Astrocyte (in vitro differentiated cells and primary cell): ENCODE results near the gene SLC8B1. TPM values are rescaled to one million over a fixed set of nuclear protein-coding genes. Genes with fewer than 3 reads are reported as not detected.

Experiments used
- DNase-seq: peaks from one replicate; pipeline ENCODE4 v3.0.0-alpha.2; 2010; ENCODE audit warnings: low read depth
- FAIRE-seq: peaks from 2 replicates; lab custom pipeline; 2011; peaks lifted over from hg19 to GRCh38; lab: Jason Lieb, UNC
- H2AFZ ChIP-seq: 2 replicates; pipeline ENCODE4 v1.6.0; 2012; ENCODE audit warnings: low read depth, low read length, inconsistent platforms
- H3K27ac ChIP-seq: 2 replicates; pipeline ENCODE4 v1.5.1; 2011; ENCODE audit warnings: low read depth, low read length, inconsistent platforms
- H3K27me3 ChIP-seq: 2 replicates; pipeline ENCODE4 v1.6.0; 2011; ENCODE audit warnings: low read length, inconsistent platforms; ENCODE audit not compliant: insufficient read depth
- H3K36me3 ChIP-seq: 2 replicates; pipeline ENCODE4 v1.5.1; 2011; ENCODE audit warnings: low read length, inconsistent platforms; ENCODE audit not compliant: insufficient read depth
- H3K4me1 ChIP-seq: 2 replicates; pipeline ENCODE4 v1.5.1; 2011; ENCODE audit warnings: low read length, inconsistent platforms; ENCODE audit not compliant: insufficient read depth
- H3K4me2 ChIP-seq: 2 replicates; pipeline ENCODE4 v1.6.0; 2012; ENCODE audit warnings: low read length, inconsistent platforms
- H3K4me3 ChIP-seq: 2 replicates; pipeline ENCODE4 v1.5.1; 2011; ENCODE audit warnings: low read depth, mild to moderate bottlenecking, low read length, inconsistent platforms; ENCODE audit not compliant: insufficient read depth
- H3K79me2 ChIP-seq: 2 replicates; pipeline ENCODE4 v1.6.0; 2012; ENCODE audit warnings: mild to moderate bottlenecking, low read length, inconsistent platforms; ENCODE audit not compliant: insufficient read depth
- H3K9ac ChIP-seq: 2 replicates; pipeline ENCODE4 v1.6.0; 2012; ENCODE audit warnings: mild to moderate bottlenecking, low read length, inconsistent platforms
- H3K9me3 ChIP-seq: 2 replicates; pipeline ENCODE4 v1.5.1; 2012; ENCODE audit warnings: low read depth, mild to moderate bottlenecking, low read length, inconsistent platforms; ENCODE audit not compliant: insufficient read depth
- H4K20me1 ChIP-seq: 2 replicates; pipeline ENCODE4 v1.6.0; 2012; ENCODE audit warnings: low read length, inconsistent platforms; ENCODE audit not compliant: insufficient read depth
- H3K27ac Mint-ChIP-seq: one replicate; pipeline ENCODE4 v1.8.0; 2021; ENCODE audit warnings: mild to moderate bottlenecking, mixed read lengths; ENCODE audit not compliant: unreplicated experiment
- H3K27me3 Mint-ChIP-seq: one replicate; pipeline ENCODE4 v1.8.0; 2021; ENCODE audit warnings: low read depth, mixed read lengths; ENCODE audit not compliant: unreplicated experiment
- H3K36me3 Mint-ChIP-seq: one replicate; pipeline ENCODE4 v1.8.0; 2021; ENCODE audit warnings: low read depth, mixed read lengths; ENCODE audit not compliant: unreplicated experiment
- H3K4me1 Mint-ChIP-seq: one replicate; pipeline ENCODE4 v1.8.0; 2021; ENCODE audit warnings: low read depth, mixed read lengths; ENCODE audit not compliant: unreplicated experiment
- H3K4me3 Mint-ChIP-seq: one replicate; pipeline ENCODE4 v1.8.0; 2021; ENCODE audit warnings: mild to moderate bottlenecking, moderate library complexity, mixed read lengths; ENCODE audit not compliant: unreplicated experiment
- H3K9me3 Mint-ChIP-seq: one replicate; pipeline ENCODE4 v1.8.0; 2021; ENCODE audit warnings: mild to moderate bottlenecking, mixed read lengths; ENCODE audit not compliant: unreplicated experiment
- CTCF ChIP-seq: IDR thresholded peaks from 2 replicates; pipeline ENCODE4 v1.5.1; 2011; ENCODE audit warnings: low read depth, mild to moderate bottlenecking, inconsistent platforms, low read length, moderate library complexity; ENCODE audit not compliant: insufficient read depth
- EZH2 ChIP-seq: IDR thresholded peaks from 2 replicates; pipeline ENCODE4 v1.6.1; 2012; ENCODE audit warnings: mild to moderate bottlenecking, low read length, inconsistent platforms; ENCODE audit not compliant: insufficient read depth
- total RNA-seq: library from RNA; stranded (reverse); gene quantifications from 2 replicates; pipeline ENCODE4 v1.2.1, GENCODE V29; 2021

Gene SLC8B1
- total RNA-seq, 1 donor from 2014 or later = 8.6 TPM

DNA sequence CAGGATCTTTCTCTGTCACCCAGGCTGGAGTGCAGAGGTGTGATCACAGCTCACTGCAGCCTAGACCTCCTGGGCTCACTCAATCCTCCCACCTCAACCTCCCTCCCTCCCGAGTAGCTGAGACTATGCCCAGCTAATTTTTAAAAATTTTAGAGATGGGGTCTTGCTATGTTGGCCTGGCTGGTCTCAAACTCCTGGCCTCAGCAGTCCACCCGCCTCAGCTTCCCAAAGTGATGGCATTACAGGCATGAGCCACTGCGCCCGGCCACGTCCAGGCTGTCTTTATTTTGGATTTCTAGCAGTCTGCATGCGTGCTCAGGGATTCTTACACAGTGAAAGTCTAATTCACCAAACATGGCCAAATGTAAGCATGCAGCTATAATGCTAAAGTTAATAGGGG is 17.8 kb downstream of the SLC8B1 start:
- H2AFZ ChIP-seq = no peak overlapping the region
- TF ChIP-seq CTCF (no peak), EZH2 (no peak)
- no peak overlapping the region for H3K27ac ChIP-seq
- Mint-ChIP-seq H3K27ac (no peak overlapping the region), H3K4me3 (no peak overlapping the region), H3K4me1 (peaks cover 9% of the 10 kb centered on the region), H3K27me3 (no peaks in the 10 kb centered on the region), H3K36me3 (peaks cover 10% of the 10 kb centered on the region), H3K9me3 (no peaks in the 10 kb centered on the region)
- no peak overlapping the region for H3K4me2 ChIP-seq
- no peak for FAIRE-seq
- DNase-seq = no peak
- H3K9ac ChIP-seq = no peak overlapping the region
- no peaks in the 10 kb centered on the region for H3K9me3 ChIP-seq
- peaks cover 3% of the 10 kb centered on the region for H3K4me1 ChIP-seq
- H3K4me3 ChIP-seq = no peak overlapping the region
- H3K79me2 ChIP-seq = no peaks in the 10 kb centered on the region
- H4K20me1 ChIP-seq = no peaks in the 10 kb centered on the region
- H3K36me3 ChIP-seq = peaks cover 7% of the 10 kb centered on the region
- no peaks in the 10 kb centered on the region for H3K27me3 ChIP-seq

DNA sequence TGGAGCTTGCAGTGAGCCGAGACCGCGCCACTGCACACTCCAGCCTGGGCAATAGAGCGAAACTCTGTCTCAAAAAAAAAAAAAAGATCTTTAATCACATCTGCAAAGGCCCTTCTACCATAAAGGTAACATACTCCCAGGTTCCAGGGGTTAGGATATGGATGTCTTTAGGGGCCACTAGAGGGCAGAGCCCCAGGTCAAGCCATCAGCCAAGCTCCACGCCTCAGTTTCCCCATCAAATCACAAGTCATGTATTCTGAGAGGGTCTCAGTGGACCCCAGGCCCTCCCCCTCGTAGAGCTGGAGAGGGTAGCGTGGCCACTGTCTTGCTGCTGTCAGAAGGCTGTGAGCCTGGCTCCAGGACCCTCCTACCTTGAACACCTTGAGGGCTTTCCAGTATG is 18.8 kb downstream of the SLC8B1 start:
- Histone ChIP-seq H3K4me3 (no peak overlapping the region), H3K79me2 (no peaks in the 10 kb centered on the region), H3K27ac (no peak overlapping the region), H3K27me3 (no peaks in the 10 kb centered on the region), H4K20me1 (no peaks in the 10 kb centered on the region), H3K9ac (no peak overlapping the region), H3K4me2 (no peak overlapping the region), H3K4me1 (peaks cover 3% of the 10 kb centered on the region), H3K36me3 (peaks cover 7% of the 10 kb centered on the region), H3K9me3 (no peaks in the 10 kb centered on the region), H2AFZ (no peak overlapping the region)
- Mint-ChIP-seq H3K4me3 (no peak overlapping the region), H3K36me3 (peaks cover 8% of the 10 kb centered on the region), H3K4me1 (peaks cover 7% of the 10 kb centered on the region), H3K27ac (no peak overlapping the region), H3K9me3 (no peaks in the 10 kb centered on the region), H3K27me3 (no peaks in the 10 kb centered on the region)
- DNase-seq = no peak
- TF ChIP-seq CTCF (no peak), EZH2 (no peak)
- FAIRE-seq = no peak

GRCh38 chr12:113315358-113315757 is 19.6 kb downstream of the SLC8B1 start:
- Histone ChIP-seq H4K20me1 (no peaks in the 10 kb centered on the region), H3K4me3 (no peak overlapping the region), H3K36me3 (peaks cover 7% of the 10 kb centered on the region), H3K9ac (no peak overlapping the region), H3K27me3 (no peaks in the 10 kb centered on the region), H2AFZ (no peak overlapping the region), H3K4me1 (peaks cover 3% of the 10 kb centered on the region), H3K9me3 (no peaks in the 10 kb centered on the region), H3K27ac (no peak overlapping the region), H3K4me2 (no peak overlapping the region), H3K79me2 (no peaks in the 10 kb centered on the region)
- no peaks in the 10 kb centered on the region for H3K27me3 Mint-ChIP-seq
- H3K36me3 Mint-ChIP-seq = peaks cover 12% of the 10 kb centered on the region
- H3K9me3 Mint-ChIP-seq = no peaks in the 10 kb centered on the region
- no peak overlapping the region for H3K4me3 Mint-ChIP-seq
- H3K4me1 Mint-ChIP-seq = peaks cover 7% of the 10 kb centered on the region
- DNase-seq (no peak), FAIRE-seq (no peak)
- no peak for TF ChIP-seq CTCF
- no peak for TF ChIP-seq EZH2
- H3K27ac Mint-ChIP-seq = no peak overlapping the region
